SK-N-SH (cell line): ENCODE results near the gene FAM209A. TPM values are rescaled to one million over a fixed set of nuclear protein-coding genes. Genes with fewer than 3 reads are reported as not detected.

ENCODE experiments used
- CTCF ChIA-PET: fragments of 300-600, 350-600 bp; formaldehyde crosslinking; extraction: SDS; loops from one replicate; lab custom pipeline; 2021; lab: Yijun Ruan, JAX
- POLR2A ChIA-PET: fragments of 350-600 bp; sonication (Branson Sonifier 250); formaldehyde crosslinking; extraction: SDS; loops from one replicate; lab custom pipeline; 2020; ENCODE audit warnings: antibody characterized with exemption, inconsistent platforms; lab: Yijun Ruan, JAX
- DNase-seq: peaks from one replicate; pipeline ENCODE4 v3.0.0; 2012
- H2AFZ ChIP-seq: fragments of 200-600 bp; sonication (generic); 2 replicates; pipeline ENCODE4 v1.8.1; 2016; ENCODE audit warnings: antibody characterized with exemption, mild to moderate bottlenecking, low read depth
- H3F3A ChIP-seq: fragments of 200-600 bp; sonication (generic); replicated peaks from 2 replicates; pipeline ENCODE3; 2016; ENCODE audit warnings: antibody characterized with exemption, mild to moderate bottlenecking; ENCODE audit not compliant: insufficient read depth
- H3K27ac ChIP-seq, 2 experiments: fragments of 200-500 bp in 1 of 2; fragments of 200-600 bp in 1 of 2; sonication (Bioruptor generic) in 1 of 2; sonication (generic), shearing (Covaris generic) in 1 of 2; 2 replicates each; pipeline versions ENCODE4 v1.5.1 to v1.6.1; 2014 to 2016; ENCODE audit warnings: low read depth in 2 of 2, inconsistent platforms in 1 of 2, low read length in 1 of 2, mild to moderate bottlenecking in 1 of 2, mixed read lengths in 1 of 2
- H3K27me3 ChIP-seq: fragments of 200-600 bp; sonication (generic), shearing (Covaris generic); 2 replicates; pipeline ENCODE4 v1.6.1; 2016; ENCODE audit warnings: mixed run types; ENCODE audit not compliant: insufficient read depth
- H3K36me3 ChIP-seq, 2 experiments: fragments of 200-500 bp in 1 of 2; fragments of 200-600 bp in 1 of 2; sonication (Bioruptor generic) in 1 of 2; sonication (generic) in 1 of 2; replicated peaks in 1 of 2; 2 replicates each; pipeline versions ENCODE3 to v1.5.1; 2014 to 2016; ENCODE audit warnings: low read length in 1 of 2, mild to moderate bottlenecking in 1 of 2; ENCODE audit not compliant: insufficient read depth in 2 of 2, control insufficient read depth in 1 of 2
- H3K4me1 ChIP-seq, 2 experiments: fragments of 200-500 bp in 1 of 2; fragments of 200-600 bp in 1 of 2; sonication (Bioruptor generic) in 1 of 2; sonication (generic), shearing (Covaris generic) in 1 of 2; 2 replicates each; pipeline versions ENCODE4 v1.5.1 to v1.6.1; 2014 to 2016; ENCODE audit warnings: low read depth in 1 of 2, low read length in 1 of 2, mixed run types in 1 of 2; ENCODE audit not compliant: insufficient read depth in 2 of 2, control insufficient read depth in 1 of 2
- H3K4me2 ChIP-seq: fragments of 200-600 bp; sonication (generic), shearing (Covaris generic); 2 replicates; pipeline ENCODE4 v1.6.1; 2017; ENCODE audit warnings: mixed run types
- H3K4me3 ChIP-seq, 2 experiments: fragments of 200-500 bp in 1 of 2; fragments of 200-600 bp in 1 of 2; sonication (Bioruptor generic) in 1 of 2; sonication (generic), shearing (Covaris generic) in 1 of 2; 2 replicates each; pipeline versions ENCODE4 v1.5.1 to v1.8.1; 2014 to 2016; ENCODE audit warnings: low read depth in 2 of 2, inconsistent platforms in 1 of 2, low read length in 1 of 2, mild to moderate bottlenecking in 1 of 2, mixed read lengths in 1 of 2, moderate library complexity in 1 of 2
- H3K79me2 ChIP-seq: fragments of 200-600 bp; sonication (generic); 2 replicates; pipeline ENCODE4 v1.8.1; 2017; ENCODE audit warnings: mild to moderate bottlenecking; ENCODE audit not compliant: insufficient read depth
- H3K9ac ChIP-seq: fragments of 200-600 bp; sonication (generic); 2 replicates; pipeline ENCODE4 v1.6.1; 2017; ENCODE audit warnings: mixed run types
- H3K9me2 ChIP-seq: fragments of 200-600 bp; sonication (generic); 2 replicates; pipeline ENCODE4 v1.6.1; 2017; ENCODE audit warnings: mixed run types
- H3K9me3 ChIP-seq: fragments of 200-600 bp; sonication (generic); 2 replicates; pipeline ENCODE4 v1.6.1; 2017; ENCODE audit warnings: mixed run types, mild to moderate bottlenecking, moderate library complexity
- H4K20me1 ChIP-seq: fragments of 200-600 bp; sonication (generic); 2 replicates; pipeline ENCODE4 v1.6.1; 2017; ENCODE audit warnings: mild to moderate bottlenecking, mixed run types; ENCODE audit not compliant: insufficient read depth
- ELF1 ChIP-seq: IDR thresholded peaks from 2 replicates; pipeline ENCODE4 v1.4.0; 2012
- EP300 ChIP-seq, 2 experiments: IDR thresholded peaks; 2 replicates each; pipeline versions ENCODE4 v1.4.0 to v1.6.1; 2012; ENCODE audit warnings: borderline replicate concordance in 1 of 2, low read depth in 1 of 2, low read length in 1 of 2
- FOSL2 ChIP-seq: IDR thresholded peaks from 2 replicates; pipeline ENCODE4 v1.4.0; 2012; ENCODE audit warnings: low read depth, mild to moderate bottlenecking, moderate library complexity, borderline replicate concordance
- FOXJ3 ChIP-seq: sonication (generic); formaldehyde crosslinking; IDR thresholded peaks from 2 replicates; pipeline ENCODE4 v1.5.1; 2020; ENCODE audit warnings: mild to moderate bottlenecking, missing genetic modification reagents
- GABPA ChIP-seq: IDR thresholded peaks from 2 replicates; pipeline ENCODE4 v1.4.0; 2012; ENCODE audit warnings: low read depth, mild to moderate bottlenecking
- IRF3 ChIP-seq: fragments of 150-350 bp; IDR thresholded peaks from 2 replicates; pipeline ENCODE4 v1.6.1; 2016; ENCODE audit warnings: mild to moderate bottlenecking, low read depth, low read length
- JUND ChIP-seq: IDR thresholded peaks from 2 replicates; pipeline ENCODE4 v1.4.0; 2012
- MEF2A ChIP-seq: IDR thresholded peaks from 2 replicates; pipeline ENCODE4 v1.4.0; 2012; ENCODE audit warnings: low read depth, borderline replicate concordance
- MXI1 ChIP-seq: IDR thresholded peaks from 2 replicates; pipeline ENCODE4 v1.6.1; 2012; ENCODE audit warnings: mild to moderate bottlenecking, low read depth, low read length, improper control_type of control experiment
- NFIC ChIP-seq: IDR thresholded peaks from 2 replicates; pipeline ENCODE4 v1.4.0; 2012; ENCODE audit warnings: borderline replicate concordance
- NRF1 ChIP-seq: IDR thresholded peaks from 2 replicates; pipeline ENCODE4 v1.6.1; 2012; ENCODE audit warnings: low read depth, mild to moderate bottlenecking, low read length
- POLR2AphosphoS5 ChIP-seq: IDR thresholded peaks from 2 replicates; pipeline ENCODE4 v1.6.1; 2012; ENCODE audit warnings: low read depth, low read length
- RAD21 ChIP-seq: IDR thresholded peaks from 2 replicates; pipeline ENCODE4 v1.6.1; 2012; ENCODE audit warnings: mild to moderate bottlenecking, low read length
- SIN3A ChIP-seq: IDR thresholded peaks from 2 replicates; pipeline ENCODE4 v1.6.1; 2012; ENCODE audit warnings: low read depth, mild to moderate bottlenecking, low read length, moderate library complexity, borderline replicate concordance
- SMC3 ChIP-seq: IDR thresholded peaks from 2 replicates; pipeline ENCODE4 v1.6.1; 2012; ENCODE audit warnings: low read depth, low read length, improper control_type of control experiment
- TAF1 ChIP-seq: IDR thresholded peaks from 2 replicates; pipeline ENCODE4 v1.6.1; 2012; ENCODE audit warnings: low read depth, mild to moderate bottlenecking, low read length, moderate library complexity, borderline replicate concordance
- TEAD4 ChIP-seq: IDR thresholded peaks from 2 replicates; pipeline ENCODE4 v1.4.0; 2012; ENCODE audit warnings: mild to moderate bottlenecking, borderline replicate concordance; ENCODE audit not compliant: insufficient read depth
- YY1 ChIP-seq: IDR thresholded peaks from 2 replicates; pipeline ENCODE4 v1.4.0; 2012; ENCODE audit warnings: low read depth, mild to moderate bottlenecking
- WGBS: methylation state at CpG from one replicate; pipeline ENCODE4 v1.1.6; 2017; ENCODE audit warnings: low lambda C conversion rate; 5-methylcytosine and 5-hydroxymethylcytosine counted together
- polyA plus RNA-seq, 3 experiments: library from polyadenylated mRNA; depleted of rRNA; stranded (reverse); fragments of >200 nt; gene quantifications; 2 replicates each; pipeline ENCODE4 v1.2.3, GENCODE V29; 2012
- TF ChIP-seq, protein P1 (sequence below): IDR thresholded peaks from 2 replicates; pipeline ENCODE4 v1.4.0; 2012; ENCODE audit warnings: low read depth
- TF ChIP-seq, protein P2 (sequence below): fragments of 200-600 bp; sonication (generic); IDR thresholded peaks from 2 replicates; pipeline ENCODE4 v1.6.1; 2017; ENCODE audit warnings: antibody characterized with exemption, mild to moderate bottlenecking, moderate library complexity
- TF ChIP-seq, protein P3 (sequence below): fragments of 150-350 bp; IDR thresholded peaks from 2 replicates; pipeline ENCODE4 v1.6.1; 2017; ENCODE audit warnings: antibody characterized with exemption, low read length, low read depth, borderline replicate concordance

Gene FAM209A
- polyA plus RNA-seq, 1 of the 3 experiments (the other 2 are of a cell fraction), result not detected

- Histone ChIP-seq H3K4me3 (no peak overlapping the region), H4K20me1 (no peaks in the 10 kb centered on the region), H3K4me2 (no peak overlapping the region), H3K79me2 (peaks cover 10% of the 10 kb centered on the region), H3K36me3 (peaks cover 24 to 28% of the 10 kb centered on the region in 2 experiments), H3K4me1 (no peaks in the 10 kb centered on the region), H3K9me2 (no peaks in the 10 kb centered on the region), H3K9ac (no peak overlapping the region), H3K9me3 (no peaks in the 10 kb centered on the region; the same call in 1 of the 2 replicates), H2AFZ (no peak overlapping the region), H3F3A (no peaks in the 10 kb centered on the region), H3K27ac (no peak overlapping the region), H3K27me3 (no peaks in the 10 kb centered on the region)
- WGBS, result 97% methylated on average over 1 of the region's 1 CpG
- POLR2A ChIA-PET, result no interaction called here
- DNase-seq, result no peak
- TF ChIP-seq, protein P1, sequence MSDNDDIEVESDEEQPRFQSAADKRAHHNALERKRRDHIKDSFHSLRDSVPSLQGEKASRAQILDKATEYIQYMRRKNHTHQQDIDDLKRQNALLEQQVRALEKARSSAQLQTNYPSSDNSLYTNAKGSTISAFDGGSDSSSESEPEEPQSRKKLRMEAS, result no peak
- TF ChIP-seq MXI1, result no peak
- TF ChIP-seq, protein P2, sequence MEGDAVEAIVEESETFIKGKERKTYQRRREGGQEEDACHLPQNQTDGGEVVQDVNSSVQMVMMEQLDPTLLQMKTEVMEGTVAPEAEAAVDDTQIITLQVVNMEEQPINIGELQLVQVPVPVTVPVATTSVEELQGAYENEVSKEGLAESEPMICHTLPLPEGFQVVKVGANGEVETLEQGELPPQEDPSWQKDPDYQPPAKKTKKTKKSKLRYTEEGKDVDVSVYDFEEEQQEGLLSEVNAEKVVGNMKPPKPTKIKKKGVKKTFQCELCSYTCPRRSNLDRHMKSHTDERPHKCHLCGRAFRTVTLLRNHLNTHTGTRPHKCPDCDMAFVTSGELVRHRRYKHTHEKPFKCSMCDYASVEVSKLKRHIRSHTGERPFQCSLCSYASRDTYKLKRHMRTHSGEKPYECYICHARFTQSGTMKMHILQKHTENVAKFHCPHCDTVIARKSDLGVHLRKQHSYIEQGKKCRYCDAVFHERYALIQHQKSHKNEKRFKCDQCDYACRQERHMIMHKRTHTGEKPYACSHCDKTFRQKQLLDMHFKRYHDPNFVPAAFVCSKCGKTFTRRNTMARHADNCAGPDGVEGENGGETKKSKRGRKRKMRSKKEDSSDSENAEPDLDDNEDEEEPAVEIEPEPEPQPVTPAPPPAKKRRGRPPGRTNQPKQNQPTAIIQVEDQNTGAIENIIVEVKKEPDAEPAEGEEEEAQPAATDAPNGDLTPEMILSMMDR, result no peak
- no peak for TF ChIP-seq ELF1
- CTCF ChIA-PET, result interaction anchor here (1.2 kb wide), 1 partner anchor 9 kb away, joined by 3 read pairs; no protein-coding TSS in a partner anchor
Measured at GRCh38 chr20:56501116-56501515, 23.4 kb upstream of the FAM209A start.

- TF ChIP-seq MEF2A (no peak), NFIC (no peak), EP300 (IDR thresholded peaks at IDR 0.05; ENCODE audit: borderline replicate concordance in 1 of 2, low read depth in 1 of 2, low read length in 1 of 2) (no peak), POLR2AphosphoS5 (no peak), TEAD4 (no peak), TAF1 (no peak), SIN3A (no peak), IRF3 (no peak), GABPA (no peak), JUND (no peak), YY1 (no peak), MXI1 (no peak), FOXJ3 (CRISPR knock-in tag) (no peak), NRF1 (no peak), SMC3 (no peak), FOSL2 (no peak), RAD21 (no peak)
- TF ChIP-seq, protein P3, sequence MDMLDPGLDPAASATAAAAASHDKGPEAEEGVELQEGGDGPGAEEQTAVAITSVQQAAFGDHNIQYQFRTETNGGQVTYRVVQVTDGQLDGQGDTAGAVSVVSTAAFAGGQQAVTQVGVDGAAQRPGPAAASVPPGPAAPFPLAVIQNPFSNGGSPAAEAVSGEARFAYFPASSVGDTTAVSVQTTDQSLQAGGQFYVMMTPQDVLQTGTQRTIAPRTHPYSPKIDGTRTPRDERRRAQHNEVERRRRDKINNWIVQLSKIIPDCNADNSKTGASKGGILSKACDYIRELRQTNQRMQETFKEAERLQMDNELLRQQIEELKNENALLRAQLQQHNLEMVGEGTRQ, result no peak
- TF ChIP-seq, protein P2, result no peak
- TF ChIP-seq, protein P1, result no peak
- TF ChIP-seq, all 33 proteins: peak for 0
- ChIA-PET CTCF (interaction anchor here (0.8 kb wide), 1 partner anchor 10 kb away, joined by 4 read pairs; no protein-coding TSS in a partner anchor), POLR2A (no interaction called here)
- Histone ChIP-seq H3K9ac (no peak overlapping the region), H3K27ac (no peak overlapping the region), H3K9me3 (no peaks in the 10 kb centered on the region), H3K36me3 (peaks cover 15 to 22% of the 10 kb centered on the region in 2 experiments), H3K4me1 (no peaks in the 10 kb centered on the region), H4K20me1 (no peaks in the 10 kb centered on the region), H3K4me3 (no peak overlapping the region), H3K79me2 (peaks cover 23% of the 10 kb centered on the region), H3K27me3 (no peaks in the 10 kb centered on the region), H3F3A (no peaks in the 10 kb centered on the region), H2AFZ (no peak overlapping the region), H3K4me2 (no peak overlapping the region), H3K9me2 (no peaks in the 10 kb centered on the region)
- DNase-seq, result no peak
- 95% methylated on average over 6 of the region's 8 CpGs for WGBS
Measured at GRCh38 chr20:56503916-56504315, 20.6 kb upstream of the FAM209A start.
